NCI-H345 treated with DMSO at 0.1 percent for 48 hours (cell line): ENCODE measurements around the gene SPSB3.

Experiments
- DNase-seq: peaks from one replicate; lab custom pipeline; 2025; ENCODE audit not compliant: unreplicated experiment; lab: John Stamatoyannopoulos, UW

The SPSB3 gene

GRCh38 chr16:1765826-1766225 lies 16.5 kb downstream of the SPSB3 start:
- no peak for DNase-seq

DNA sequence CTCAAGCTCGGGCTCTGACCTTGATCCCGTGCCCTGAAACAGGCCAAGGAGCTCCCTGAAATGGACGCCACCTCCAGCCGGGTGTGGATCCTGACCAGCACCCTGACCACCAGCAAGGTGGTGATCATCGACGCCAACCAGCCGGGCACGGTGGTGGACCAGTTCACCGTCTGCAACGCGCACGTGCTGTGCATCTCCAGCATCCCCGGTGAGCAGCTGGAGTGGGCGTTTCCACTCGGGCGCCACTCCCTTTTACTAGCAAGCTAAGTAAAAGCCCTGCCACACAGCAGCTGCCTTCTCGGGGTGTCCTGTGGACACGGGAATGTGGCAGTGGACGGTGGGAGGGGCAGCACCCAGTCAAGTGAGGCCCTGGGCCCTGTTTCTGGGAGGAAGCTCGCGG lies 17.4 kb downstream of the SPSB3 start:
- DNase-seq: no peak

DNA sequence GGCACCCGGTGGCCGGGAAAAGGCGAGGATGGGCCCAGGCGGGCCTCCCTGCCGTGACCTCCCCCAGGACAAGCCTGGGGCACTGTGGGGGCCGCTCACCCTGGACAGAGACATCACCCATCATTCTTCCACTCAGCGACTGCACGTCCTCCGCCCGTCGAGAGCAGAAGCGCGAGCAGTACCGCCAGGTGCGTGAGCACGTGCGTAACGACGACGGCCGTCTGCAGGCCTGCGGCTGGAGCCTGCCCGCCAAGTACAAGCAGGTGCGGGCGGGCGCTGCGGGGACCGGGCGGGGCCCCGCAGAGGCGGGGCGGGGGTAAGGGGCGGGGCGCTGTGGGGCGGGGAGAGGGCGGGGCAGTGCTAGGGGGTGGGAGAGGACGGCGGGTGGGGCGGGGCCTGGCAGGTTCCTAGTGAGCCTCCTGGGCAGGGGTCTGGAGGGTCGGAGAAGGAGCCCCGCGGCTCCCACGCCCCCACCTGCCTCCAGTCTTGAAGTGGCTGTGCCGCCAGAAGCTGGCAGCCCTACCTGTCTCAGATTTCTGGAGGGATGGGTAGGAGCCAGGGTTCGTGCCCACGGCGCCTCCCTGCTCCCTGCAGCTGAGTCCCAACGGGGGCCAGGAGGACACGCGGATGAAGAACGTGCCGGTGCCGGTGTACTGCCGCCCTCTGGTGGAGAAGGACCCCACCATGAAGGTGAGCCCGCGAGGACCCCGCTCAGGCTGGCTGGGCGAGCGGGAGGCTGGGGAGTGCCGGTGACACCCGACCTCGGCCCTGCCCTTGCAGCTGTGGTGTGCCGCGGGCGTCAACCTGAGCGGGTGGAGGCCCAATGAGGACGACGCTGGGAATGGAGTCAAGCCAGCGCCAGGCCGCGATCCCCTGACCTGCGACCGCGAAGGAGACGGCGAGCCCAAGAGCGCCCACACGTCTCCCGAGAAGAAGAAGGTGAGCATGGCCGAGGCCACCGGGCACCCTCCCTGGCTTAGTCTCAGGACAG lies 18.6 kb downstream of the SPSB3 start:
- DNase-seq: no peak

GRCh38 chr16:1762879-1763520 lies 19.4 kb downstream of the SPSB3 start:
- DNase-seq: no peak

DNA sequence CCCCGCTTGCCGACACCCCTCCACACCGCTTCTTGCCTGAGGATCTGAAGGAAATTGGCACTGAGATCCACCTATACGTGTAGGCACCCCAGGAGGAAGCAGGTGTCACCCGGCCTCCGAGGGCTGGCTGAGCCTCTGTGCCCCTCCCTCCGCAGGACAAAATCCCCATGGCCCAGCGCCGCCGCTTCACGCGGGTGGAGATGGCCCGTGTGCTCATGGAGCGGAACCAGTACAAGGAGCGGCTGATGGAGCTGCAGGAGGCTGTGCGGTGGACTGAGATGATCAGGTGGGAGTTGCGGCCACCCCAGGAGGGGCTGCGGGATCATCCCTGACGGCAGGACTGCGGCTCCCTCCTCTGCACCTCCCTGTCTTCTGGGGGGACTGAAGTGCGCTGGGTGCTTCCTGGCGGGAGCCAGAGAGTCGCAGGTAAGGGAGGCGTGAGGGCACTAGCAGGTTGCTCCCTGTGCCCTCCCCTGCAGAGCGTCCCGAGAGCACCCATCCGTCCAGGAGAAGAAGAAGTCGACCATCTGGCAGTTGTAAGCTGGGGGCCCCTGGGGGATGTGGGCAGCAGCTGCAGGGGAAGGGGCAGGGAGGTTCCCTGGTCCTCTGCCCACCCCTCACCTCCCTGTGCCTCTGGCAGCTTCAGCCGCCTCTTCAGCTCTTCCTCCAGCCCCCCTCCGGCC lies 20.0 kb downstream of the SPSB3 start:
- DNase-seq: no peak

DNA sequence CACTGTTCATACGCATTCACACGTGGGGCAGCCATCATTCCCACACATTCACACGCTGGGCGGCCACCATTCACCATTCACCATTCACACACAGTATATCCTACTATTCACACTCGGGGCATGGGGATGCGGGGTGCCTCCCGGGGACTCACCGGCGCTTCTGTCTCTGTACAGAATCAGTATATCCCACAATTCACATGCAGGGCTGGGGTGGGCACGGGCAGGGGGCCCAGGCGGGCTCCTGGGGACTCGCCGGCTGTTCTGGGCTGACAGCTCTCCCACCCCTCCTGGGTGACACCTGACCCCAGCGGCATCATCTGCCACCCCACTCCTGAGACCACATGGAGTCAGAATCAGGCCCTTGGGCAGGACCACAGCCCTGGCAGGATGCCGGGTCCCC lies 20.6 kb downstream of the SPSB3 start:
- no peak for DNase-seq

- DNase-seq: no peak
Observed at GRCh38 chr16:1760911-1761310, 21.5 kb downstream of the SPSB3 start.

- no peak for DNase-seq
Observed at GRCh38 chr16:1759511-1759910, 22.9 kb downstream of the SPSB3 start.

- no peak for DNase-seq
Observed at GRCh38 chr16:1758923-1759322, 23.4 kb downstream of the SPSB3 start.

DNA sequence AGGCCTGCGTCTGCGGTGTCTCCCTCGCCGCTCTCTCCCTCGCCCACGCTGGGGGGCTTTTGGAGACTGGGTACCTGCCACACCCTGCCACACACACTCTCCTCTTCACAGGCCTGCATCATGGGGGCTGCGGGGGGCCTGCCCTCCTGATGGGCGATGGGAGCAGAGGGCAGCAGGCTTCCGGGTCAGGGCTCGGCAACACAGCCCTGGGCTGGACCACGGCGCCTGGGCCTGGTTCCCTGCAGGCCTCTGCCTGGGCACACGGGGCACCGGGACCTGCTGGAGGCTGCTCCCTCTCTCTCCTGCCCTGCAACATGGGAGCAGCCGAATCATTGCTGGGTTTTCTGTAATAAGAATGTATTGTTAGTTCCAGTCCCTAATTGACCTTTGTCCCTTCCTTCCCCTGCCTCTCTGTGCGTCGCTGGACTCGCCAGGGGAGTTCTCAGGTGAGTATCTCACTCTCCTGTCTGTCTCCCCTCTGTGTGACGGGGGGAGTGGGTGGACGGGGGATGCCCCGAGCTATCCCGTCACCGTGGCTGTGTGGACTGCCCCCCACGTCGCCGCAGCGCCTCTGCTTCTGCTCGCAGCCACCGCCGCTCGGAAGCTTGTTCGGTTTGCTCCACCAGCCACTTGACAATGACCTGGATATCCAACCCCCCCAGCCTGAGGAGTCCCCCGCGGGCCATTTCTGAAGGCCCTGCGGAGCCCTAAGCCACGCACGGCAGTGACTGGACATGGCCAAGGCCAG lies 24.5 kb downstream of the SPSB3 start:
- no peak for DNase-seq

DNA sequence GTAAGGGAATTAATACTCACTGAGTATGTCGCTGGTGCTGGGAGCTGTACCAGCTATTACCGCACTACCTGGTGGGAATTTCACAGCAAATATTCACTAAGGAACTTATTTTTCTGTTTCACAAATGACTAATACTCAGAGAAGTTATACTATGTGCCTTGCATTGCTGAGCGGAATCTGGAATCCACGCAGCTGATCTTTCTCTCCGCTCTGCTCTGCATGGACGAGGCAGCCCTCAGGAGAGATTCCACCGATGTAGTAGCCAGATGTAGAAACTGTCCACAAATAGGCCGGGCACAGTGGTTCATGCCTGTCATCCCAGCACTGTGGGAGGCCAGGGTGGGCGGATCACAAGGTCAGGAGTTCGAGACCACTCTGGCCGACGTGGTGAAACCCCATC lies 28.2 kb downstream of the SPSB3 start:
- DNase-seq: no peak

DNA sequence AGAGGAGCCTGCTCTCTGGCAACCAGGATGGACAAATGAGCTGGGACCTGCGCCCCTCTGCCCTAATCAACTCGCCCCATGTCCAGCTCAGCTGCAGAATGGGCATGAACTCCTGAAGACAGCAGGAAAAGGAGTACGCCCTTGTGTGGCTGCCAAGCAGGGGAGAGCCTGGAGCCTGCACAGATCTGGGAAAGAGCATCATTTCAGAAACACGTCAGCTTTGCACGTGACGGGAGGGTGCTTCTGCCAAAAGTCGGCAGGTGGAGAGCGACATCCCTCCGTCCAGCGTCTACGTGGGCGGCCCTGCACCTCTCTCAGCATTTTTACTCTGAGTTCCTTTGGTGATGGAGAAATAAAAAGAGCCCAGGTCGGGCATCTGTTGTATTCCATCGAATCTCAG lies 29.5 kb downstream of the SPSB3 start:
- DNase-seq: no peak

DNA sequence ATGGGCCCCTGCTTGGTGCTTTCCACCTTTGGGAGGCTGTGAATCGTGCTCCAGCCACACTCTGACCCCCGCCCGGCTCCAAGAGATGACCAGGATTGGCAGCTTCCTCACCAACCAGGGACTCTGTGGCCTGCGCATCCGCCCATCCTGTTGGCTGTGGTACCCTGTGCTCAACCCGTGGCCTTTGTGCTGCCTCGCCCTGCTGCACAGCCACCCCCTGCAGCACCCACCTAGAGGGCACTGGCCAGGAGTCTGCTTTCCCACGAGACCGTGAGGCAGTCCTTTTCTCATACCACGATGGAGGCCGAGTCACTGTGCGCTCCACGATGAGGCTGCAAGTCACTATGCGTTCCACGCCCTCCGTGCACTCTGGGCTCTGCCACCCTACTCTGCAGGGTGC lies 30.4 kb downstream of the SPSB3 start:
- no peak for DNase-seq

- no peak for DNase-seq
Observed at GRCh38 chr16:1749152-1750117, 32.9 kb downstream of the SPSB3 start.

- no peak for DNase-seq
Observed at GRCh38 chr16:1747934-1748333, 34.4 kb downstream of the SPSB3 start.

DNA sequence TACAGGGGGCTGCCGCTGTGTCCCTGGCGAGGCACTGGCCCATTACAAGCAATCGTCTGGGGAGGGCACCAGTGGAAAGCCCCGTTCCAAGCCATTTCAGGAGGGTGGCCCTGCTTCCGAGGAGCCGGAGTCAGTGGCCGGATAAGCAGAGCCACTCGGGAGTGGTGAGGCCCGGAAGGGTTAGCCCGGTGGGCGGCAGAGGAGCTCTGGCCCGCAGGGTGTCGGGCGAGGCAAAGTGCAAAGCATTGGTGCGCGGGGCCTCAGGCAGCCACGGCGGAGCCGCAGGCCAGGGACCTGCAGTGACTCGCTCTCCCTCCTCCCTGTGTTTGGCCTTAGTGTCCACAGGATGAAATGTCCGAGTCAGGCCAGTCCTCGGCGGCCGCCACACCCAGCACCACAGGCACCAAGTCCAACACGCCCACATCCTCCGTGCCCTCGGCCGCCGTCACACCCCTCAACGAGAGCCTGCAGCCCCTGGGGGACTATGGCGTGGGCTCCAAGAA lies 35.6 kb downstream of the SPSB3 start:
- no peak for DNase-seq

- no peak for DNase-seq
Observed at GRCh38 chr16:1745900-1746692, 36.3 kb downstream of the SPSB3 start.

- DNase-seq: no peak
Observed at GRCh38 chr16:1745181-1745899, 37.0 kb downstream of the SPSB3 start.
